ENCODE measurements around the gene C11orf24.

The C11orf24 gene

GRCh38 chr11:68269414-68270081 lies 2.2 kb downstream of the C11orf24 start:
- no peak overlapping the region for H3K9ac ChIP-seq (ENCODE audit: low read length)
- no peak overlapping the region for H3K27ac ChIP-seq (ENCODE audit: low read length)
- TF ChIP-seq CTCF (IDR thresholded peaks at IDR 0.05; ENCODE audit: low read length): no peak
- no peak for TF ChIP-seq EZH2phosphoT487 (IDR thresholded peaks at IDR 0.05; ENCODE audit: low read length)
- TF ChIP-seq EZH2 (optimal IDR thresholded peaks at IDR 0.05; ENCODE audit: low read depth, low read length): no peak
- peaks cover 57% of the 10 kb centered on the region for H3K4me1 ChIP-seq (ENCODE audit: low read length)
- H2AFZ ChIP-seq (ENCODE audit: low read length): no peak overlapping the region
- peaks cover 61% of the 10 kb centered on the region for H3K79me2 ChIP-seq (ENCODE audit: low read length)
- peak overlapping the region; percentile 3; the same call in 1 of the 2 replicates for H3K4me2 ChIP-seq (ENCODE audit: low read depth, low read length)
- H3F3A ChIP-seq (ENCODE audit: insufficient read depth, low read length): peaks cover 43% of the 10 kb centered on the region
- H4K20me1 ChIP-seq (ENCODE audit: insufficient read depth, low read length): no peaks in the 10 kb centered on the region
- H3K27me3 ChIP-seq (replicated peaks; ENCODE audit: insufficient read depth, low read length): no peaks in the 10 kb centered on the region
- H3K9me3 ChIP-seq (replicated peaks; ENCODE audit: insufficient read depth, low read length): no peaks in the 10 kb centered on the region
- no peaks in the 10 kb centered on the region for H3K9me2 ChIP-seq (replicated peaks; ENCODE audit: insufficient read depth, low read length)
- no peaks in the 10 kb centered on the region for H3K36me3 ChIP-seq (replicated peaks; ENCODE audit: insufficient read depth, low read length)
- no peak overlapping the region for H3K4me3 ChIP-seq (ENCODE audit: low read length)
- DNase-seq: no peak

- H3K36me3 ChIP-seq (replicated peaks; ENCODE audit: insufficient read depth, low read length): no peaks in the 10 kb centered on the region; the same call in 1 of the 2 replicates
- H3K79me2 ChIP-seq (ENCODE audit: low read length): peaks cover 61% of the 10 kb centered on the region
- H3K4me2 ChIP-seq (ENCODE audit: low read depth, low read length): peak overlapping the region; percentile 87; the same call in 1 of the 2 replicates
- no peaks in the 10 kb centered on the region for H3K27me3 ChIP-seq (replicated peaks; ENCODE audit: insufficient read depth, low read length)
- peak overlapping the region; percentile 95; the same call in 1 of the 2 replicates for H3K27ac ChIP-seq (ENCODE audit: low read length)
- H3F3A ChIP-seq (ENCODE audit: insufficient read depth, low read length): peaks cover 33% of the 10 kb centered on the region
- peaks cover 47% of the 10 kb centered on the region for H3K4me1 ChIP-seq (ENCODE audit: low read length)
- no peak overlapping the region for H2AFZ ChIP-seq (ENCODE audit: low read length)
- H3K9me2 ChIP-seq (replicated peaks; ENCODE audit: insufficient read depth, low read length): no peaks in the 10 kb centered on the region
- no peaks in the 10 kb centered on the region for H3K9me3 ChIP-seq (replicated peaks; ENCODE audit: insufficient read depth, low read length)
- TF ChIP-seq EZH2phosphoT487 (IDR thresholded peaks at IDR 0.05; ENCODE audit: low read length): no peak
- TF ChIP-seq CTCF (IDR thresholded peaks at IDR 0.05; ENCODE audit: low read length): no peak
- TF ChIP-seq EZH2 (optimal IDR thresholded peaks at IDR 0.05; ENCODE audit: low read depth, low read length): no peak
- DNase-seq: no peak
- no peak overlapping the region for H3K4me3 ChIP-seq (ENCODE audit: low read length)
- no peaks in the 10 kb centered on the region for H4K20me1 ChIP-seq (ENCODE audit: insufficient read depth, low read length)
- H3K9ac ChIP-seq (ENCODE audit: low read length): no peak overlapping the region
These were observed 3.9 kb downstream of the C11orf24 start for GRCh38 chr11:68267881-68268240.

GRCh38 chr11:68266936-68267880 lies 4.6 kb downstream of the C11orf24 start:
- H3K27me3 ChIP-seq (replicated peaks; ENCODE audit: insufficient read depth, low read length): no peaks in the 10 kb centered on the region
- H3K4me2 ChIP-seq (ENCODE audit: low read depth, low read length): peak overlapping the region; percentile 87
- H3K9me3 ChIP-seq (replicated peaks; ENCODE audit: insufficient read depth, low read length): no peaks in the 10 kb centered on the region
- H3K27ac ChIP-seq (ENCODE audit: low read length): peak overlapping the region; percentile 95
- TF ChIP-seq EZH2 (optimal IDR thresholded peaks at IDR 0.05; ENCODE audit: low read depth, low read length) (no peak), EZH2phosphoT487 (IDR thresholded peaks at IDR 0.05; ENCODE audit: low read length) (no peak), CTCF (IDR thresholded peaks at IDR 0.05; ENCODE audit: low read length) (no peak)
- H3K9ac ChIP-seq (ENCODE audit: low read length): peak overlapping the region; percentile 42; the same call in 1 of the 2 replicates
- no peaks in the 10 kb centered on the region; the same call in 1 of the 2 replicates for H3K36me3 ChIP-seq (replicated peaks; ENCODE audit: insufficient read depth, low read length)
- peaks cover 26% of the 10 kb centered on the region for H3F3A ChIP-seq (ENCODE audit: insufficient read depth, low read length)
- no peak for DNase-seq
- peak overlapping the region; percentile 42 for H3K4me3 ChIP-seq (ENCODE audit: low read length)
- no peak overlapping the region for H2AFZ ChIP-seq (ENCODE audit: low read length)
- peaks cover 46% of the 10 kb centered on the region for H3K4me1 ChIP-seq (ENCODE audit: low read length)
- H3K79me2 ChIP-seq (ENCODE audit: low read length): peaks cover 61% of the 10 kb centered on the region
- no peaks in the 10 kb centered on the region for H3K9me2 ChIP-seq (replicated peaks; ENCODE audit: insufficient read depth, low read length)
- H4K20me1 ChIP-seq (ENCODE audit: insufficient read depth, low read length): no peaks in the 10 kb centered on the region
